ENCODE results near the gene SMYD3.
"Not testable (repeated sequence)": the region's sequence is repeated elsewhere in the genome, so short reads cannot be mapped to it uniquely, and the experiment has no call there.

The SMYD3 gene

DNA sequence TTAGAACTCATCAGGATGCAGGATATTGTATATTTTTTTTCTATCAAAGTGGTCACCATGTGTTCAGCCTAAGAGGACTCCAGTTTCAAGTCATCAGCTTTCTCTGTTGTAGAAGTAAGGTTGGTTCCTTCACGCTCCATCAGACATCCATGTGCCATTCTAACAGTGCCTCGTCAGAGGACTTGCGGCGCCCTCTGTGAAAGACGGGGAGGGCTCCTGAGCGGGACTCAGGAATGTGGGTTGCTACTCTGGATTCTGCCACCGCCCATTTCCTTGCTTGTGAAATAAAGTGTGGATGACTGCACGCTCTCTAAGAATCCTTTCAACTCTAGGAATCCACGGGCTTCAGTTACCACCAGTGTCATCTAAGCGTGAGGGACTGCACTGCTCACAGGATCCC is 758.8 kb downstream of the SMYD3 start:
- no peaks in the 10 kb centered on the region for H3K79me2 ChIP-seq (ENCODE audit: control insufficient read depth, insufficient read depth, low read length, unreplicated experiment)
- no peak overlapping the region for H3K27ac ChIP-seq (ENCODE audit: low read depth, low read length)
- H3K4me1 ChIP-seq (ENCODE audit: control insufficient read depth, insufficient read depth, low read length, unreplicated experiment): no peaks in the 10 kb centered on the region
- H3K4me3 ChIP-seq (ENCODE audit: low read depth, low read length): no peak overlapping the region
- no peak overlapping the region for H2AFZ ChIP-seq (ENCODE audit: low read length, unreplicated experiment)
- peaks cover 6% of the 10 kb centered on the region; the same call in 1 of the 2 replicates for H3K36me3 ChIP-seq (ENCODE audit: insufficient read depth, low read length)
- H3K27me3 ChIP-seq (ENCODE audit: insufficient read depth, low read length): no peaks in the 10 kb centered on the region

DNA sequence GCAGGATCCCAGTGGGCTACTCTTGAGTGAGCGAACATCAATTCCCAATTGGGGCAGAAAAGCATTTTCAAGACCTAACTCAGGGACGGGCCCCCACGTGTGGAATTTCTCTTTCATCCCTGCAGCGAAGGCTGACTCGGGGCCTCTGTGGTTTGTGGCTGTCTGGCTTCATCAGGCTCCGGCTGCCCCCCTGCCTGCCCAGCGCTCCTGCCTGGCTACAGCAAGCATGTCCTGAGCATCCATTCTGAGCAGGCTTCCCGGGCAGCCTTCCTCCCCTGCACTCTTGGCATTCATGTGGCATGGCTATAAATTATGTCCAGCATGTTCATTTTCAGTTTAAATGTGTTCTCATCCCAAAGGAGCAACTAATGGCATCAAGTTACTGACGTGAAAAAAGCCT is 764.2 kb downstream of the SMYD3 start:
- Histone ChIP-seq H3K27ac (ENCODE audit: low read depth, low read length) (no peak overlapping the region), H3K27me3 (ENCODE audit: insufficient read depth, low read length) (no peaks in the 10 kb centered on the region)

DNA sequence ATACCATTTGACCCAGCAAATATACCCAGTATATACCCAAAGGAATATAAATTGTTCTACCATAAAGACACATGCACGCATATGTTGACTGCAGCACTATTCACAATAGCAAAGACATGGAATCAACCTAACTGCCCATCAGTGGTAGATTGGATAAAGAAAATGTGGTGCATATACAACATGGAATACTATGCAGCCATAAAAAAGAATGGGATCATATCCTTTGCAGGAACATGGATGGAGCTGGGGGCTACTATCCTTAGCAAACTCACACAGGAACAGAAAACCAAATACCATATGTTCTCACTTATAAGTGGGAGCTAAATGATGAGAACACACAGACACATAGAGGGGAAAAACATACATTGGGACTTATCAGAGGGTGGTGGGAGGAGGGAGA is 766.7 kb downstream of the SMYD3 start:
- H3K4me1 ChIP-seq (ENCODE audit: control insufficient read depth, insufficient read depth, low read length, unreplicated experiment); H3K27ac ChIP-seq (ENCODE audit: low read depth, low read length); H3K27me3 ChIP-seq (ENCODE audit: insufficient read depth, low read length); H3K36me3 ChIP-seq (ENCODE audit: insufficient read depth, low read length); H3K4me3 ChIP-seq (ENCODE audit: low read depth, low read length); H3K79me2 ChIP-seq (ENCODE audit: control insufficient read depth, insufficient read depth, low read length, unreplicated experiment); H2AFZ ChIP-seq (ENCODE audit: low read length, unreplicated experiment): not testable (repeated sequence)

More for the DNA sequence above, 764.2 kb downstream of the SMYD3 start:
- Histone ChIP-seq H3K4me1 (ENCODE audit: control insufficient read depth, insufficient read depth, low read length, unreplicated experiment) (no peaks in the 10 kb centered on the region), H3K4me3 (ENCODE audit: low read depth, low read length) (no peak overlapping the region), H3K79me2 (ENCODE audit: control insufficient read depth, insufficient read depth, low read length, unreplicated experiment) (no peaks in the 10 kb centered on the region), H3K36me3 (ENCODE audit: insufficient read depth, low read length) (0 out of 2 replicates have a peak, but pooled peaks cover 2% of the 10 kb centered on the region), H2AFZ (ENCODE audit: low read length, unreplicated experiment) (no peak overlapping the region)

DNA sequence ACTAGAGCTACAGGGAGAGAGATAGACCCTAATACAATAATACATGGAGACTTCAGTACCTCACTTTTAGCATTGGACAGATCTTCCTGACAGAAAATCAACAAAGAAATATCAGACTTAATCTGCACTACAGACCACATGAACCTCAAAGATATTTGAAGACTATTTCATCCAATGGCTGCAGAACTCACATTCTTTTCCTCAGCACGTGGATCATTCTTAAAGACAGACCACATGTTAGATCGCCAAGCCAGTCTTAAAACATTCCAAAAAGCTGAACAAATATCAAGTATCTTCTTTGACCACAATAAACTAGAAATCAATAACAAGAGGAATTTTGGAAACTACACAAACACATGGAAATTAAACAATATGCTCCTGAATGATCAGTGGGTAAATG is 776.3 kb downstream of the SMYD3 start:
- no peaks in the 10 kb centered on the region for H3K27me3 ChIP-seq (ENCODE audit: insufficient read depth, low read length)
- no peaks in the 10 kb centered on the region for H3K36me3 ChIP-seq (ENCODE audit: insufficient read depth, low read length)
- no peak overlapping the region for H3K27ac ChIP-seq (ENCODE audit: low read depth, low read length)
- no peaks in the 10 kb centered on the region for H3K79me2 ChIP-seq (ENCODE audit: control insufficient read depth, insufficient read depth, low read length, unreplicated experiment)
- H2AFZ ChIP-seq (ENCODE audit: low read length, unreplicated experiment): no peak overlapping the region
- H3K4me3 ChIP-seq (ENCODE audit: low read depth, low read length): no peak overlapping the region
- no peaks in the 10 kb centered on the region for H3K4me1 ChIP-seq (ENCODE audit: control insufficient read depth, insufficient read depth, low read length, unreplicated experiment)

DNA sequence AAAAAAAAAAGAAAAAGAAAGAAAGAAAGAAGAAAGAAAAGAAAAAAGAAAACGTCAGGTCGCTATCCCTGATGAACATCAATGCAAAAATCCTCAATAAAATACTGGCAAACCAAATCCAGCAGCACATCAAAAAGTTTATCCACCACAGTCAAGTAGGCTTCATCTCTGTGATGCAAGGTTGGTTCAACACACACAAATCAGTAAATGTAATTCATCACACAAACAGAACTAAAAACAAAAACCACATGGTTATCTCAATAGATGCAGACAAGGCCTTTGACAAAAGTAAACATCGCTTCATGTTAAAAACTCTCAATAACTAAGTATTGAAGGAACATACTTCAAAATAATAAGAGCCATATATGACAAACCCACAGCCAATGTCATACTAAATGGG is 779.0 kb downstream of the SMYD3 start:
- H3K4me3 ChIP-seq (ENCODE audit: low read depth, low read length); H3K4me1 ChIP-seq (ENCODE audit: control insufficient read depth, insufficient read depth, low read length, unreplicated experiment); H3K79me2 ChIP-seq (ENCODE audit: control insufficient read depth, insufficient read depth, low read length, unreplicated experiment); H2AFZ ChIP-seq (ENCODE audit: low read length, unreplicated experiment); H3K27ac ChIP-seq (ENCODE audit: low read depth, low read length); H3K27me3 ChIP-seq (ENCODE audit: insufficient read depth, low read length); H3K36me3 ChIP-seq (ENCODE audit: insufficient read depth, low read length): not testable (repeated sequence)

DNA sequence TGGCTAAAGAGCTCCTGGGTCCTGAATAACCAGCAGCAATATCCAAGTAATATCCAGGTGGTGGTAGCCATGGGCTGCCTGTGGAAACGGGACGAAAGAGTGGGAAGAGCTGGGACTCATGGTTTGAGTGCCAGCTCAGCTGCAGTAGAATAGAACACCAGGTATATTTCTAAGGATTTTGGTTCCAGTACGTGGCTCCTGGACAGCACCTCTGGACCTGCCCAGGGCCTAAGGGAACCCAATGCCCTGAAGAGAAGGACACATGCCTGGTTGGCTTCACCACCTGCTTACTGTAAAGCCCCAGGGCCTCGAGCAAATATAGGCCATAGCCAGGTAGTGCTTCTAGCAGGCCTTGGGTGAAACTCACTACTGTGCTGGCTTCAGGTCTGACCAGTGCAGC is 785.6 kb downstream of the SMYD3 start:
- H3K79me2 ChIP-seq (ENCODE audit: control insufficient read depth, insufficient read depth, low read length, unreplicated experiment): no peaks in the 10 kb centered on the region
- H3K4me1 ChIP-seq (ENCODE audit: control insufficient read depth, insufficient read depth, low read length, unreplicated experiment): peaks cover under 1% of the 10 kb centered on the region
- H3K27ac ChIP-seq (ENCODE audit: low read depth, low read length): no peak overlapping the region
- H3K27me3 ChIP-seq (ENCODE audit: insufficient read depth, low read length): no peaks in the 10 kb centered on the region
- H2AFZ ChIP-seq (ENCODE audit: low read length, unreplicated experiment): no peak overlapping the region
- no peaks in the 10 kb centered on the region for H3K36me3 ChIP-seq (ENCODE audit: insufficient read depth, low read length)
- H3K4me3 ChIP-seq (ENCODE audit: low read depth, low read length): no peak overlapping the region

DNA sequence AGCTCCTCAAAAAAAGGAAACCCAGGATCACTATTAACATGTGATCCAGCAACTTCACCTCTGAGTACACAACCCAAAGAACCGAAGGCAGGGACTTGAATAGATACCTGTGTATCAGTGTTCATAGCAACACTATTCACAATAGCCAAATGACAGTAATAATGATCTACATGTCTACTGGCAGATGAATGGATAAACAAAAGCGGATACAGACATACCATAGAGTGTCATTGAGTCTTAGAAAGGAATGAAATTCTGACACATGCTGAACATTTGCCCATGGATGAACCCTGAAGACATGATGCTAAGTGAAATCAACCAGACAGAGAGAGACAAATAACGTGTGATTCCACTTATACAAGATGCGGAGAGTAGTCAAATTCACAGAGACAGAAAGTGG is 788.1 kb downstream of the SMYD3 start:
- peaks cover 13% of the 10 kb centered on the region for H3K4me1 ChIP-seq (ENCODE audit: control insufficient read depth, insufficient read depth, low read length, unreplicated experiment)
- H3K27me3 ChIP-seq (ENCODE audit: insufficient read depth, low read length): no peaks in the 10 kb centered on the region
- H3K27ac ChIP-seq (ENCODE audit: low read depth, low read length): no peak overlapping the region
- H3K4me3 ChIP-seq (ENCODE audit: low read depth, low read length): no peak overlapping the region
- H3K36me3 ChIP-seq (ENCODE audit: insufficient read depth, low read length): no peaks in the 10 kb centered on the region
- H3K79me2 ChIP-seq (ENCODE audit: control insufficient read depth, insufficient read depth, low read length, unreplicated experiment): no peaks in the 10 kb centered on the region
- no peak overlapping the region for H2AFZ ChIP-seq (ENCODE audit: low read length, unreplicated experiment)

DNA sequence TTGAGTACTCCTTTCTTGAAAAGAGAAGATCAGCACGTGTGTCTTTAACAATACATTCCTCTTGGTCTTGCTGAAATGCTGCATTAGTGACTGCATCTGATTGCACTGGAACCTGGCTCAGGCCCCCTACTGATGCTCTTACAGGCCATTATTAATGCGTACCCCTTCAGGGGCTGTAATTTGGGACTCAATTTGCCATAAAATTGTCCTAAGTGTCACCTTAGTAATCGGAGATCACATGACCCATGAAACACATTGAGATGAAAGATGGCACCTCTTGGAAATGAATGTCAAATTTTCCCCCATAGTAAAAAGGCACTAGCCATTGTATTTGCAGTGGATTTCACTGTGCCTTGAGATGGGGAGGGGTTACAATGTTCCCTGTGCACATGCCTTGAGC is 789.0 kb downstream of the SMYD3 start:
- H3K27me3 ChIP-seq (ENCODE audit: insufficient read depth, low read length): no peaks in the 10 kb centered on the region
- no peaks in the 10 kb centered on the region for H3K36me3 ChIP-seq (ENCODE audit: insufficient read depth, low read length)
- H2AFZ ChIP-seq (ENCODE audit: low read length, unreplicated experiment): no peak overlapping the region
- no peak overlapping the region for H3K4me3 ChIP-seq (ENCODE audit: low read depth, low read length)
- H3K4me1 ChIP-seq (ENCODE audit: control insufficient read depth, insufficient read depth, low read length, unreplicated experiment): peaks cover 13% of the 10 kb centered on the region
- H3K27ac ChIP-seq (ENCODE audit: low read depth, low read length): no peak overlapping the region
- H3K79me2 ChIP-seq (ENCODE audit: control insufficient read depth, insufficient read depth, low read length, unreplicated experiment): no peaks in the 10 kb centered on the region

DNA sequence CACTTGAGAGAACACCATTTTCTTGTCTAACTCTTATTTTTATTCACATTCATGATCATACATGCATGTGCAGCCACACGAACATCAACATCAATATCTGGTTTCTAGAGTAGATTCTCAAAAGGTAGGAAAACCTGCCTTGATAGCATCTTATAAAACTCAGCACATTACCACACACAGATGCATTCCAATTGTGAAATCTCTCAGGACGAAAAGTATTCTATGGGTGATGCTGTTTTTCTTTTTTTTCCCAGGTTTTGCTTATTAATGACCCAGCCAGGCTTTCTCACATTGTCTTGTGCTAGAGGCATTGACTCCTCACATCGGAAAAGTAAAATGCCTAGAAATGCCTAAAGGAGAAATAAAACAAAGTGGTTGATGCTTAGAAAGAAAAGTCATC is 789.5 kb downstream of the SMYD3 start:
- Histone ChIP-seq H3K27ac (ENCODE audit: low read depth, low read length) (no peak overlapping the region), H3K27me3 (ENCODE audit: insufficient read depth, low read length) (no peaks in the 10 kb centered on the region), H3K36me3 (ENCODE audit: insufficient read depth, low read length) (no peaks in the 10 kb centered on the region), H3K4me1 (ENCODE audit: control insufficient read depth, insufficient read depth, low read length, unreplicated experiment) (peaks cover 13% of the 10 kb centered on the region), H3K4me3 (ENCODE audit: low read depth, low read length) (no peak overlapping the region), H3K79me2 (ENCODE audit: control insufficient read depth, insufficient read depth, low read length, unreplicated experiment) (no peaks in the 10 kb centered on the region), H2AFZ (ENCODE audit: low read length, unreplicated experiment) (no peak overlapping the region)

DNA sequence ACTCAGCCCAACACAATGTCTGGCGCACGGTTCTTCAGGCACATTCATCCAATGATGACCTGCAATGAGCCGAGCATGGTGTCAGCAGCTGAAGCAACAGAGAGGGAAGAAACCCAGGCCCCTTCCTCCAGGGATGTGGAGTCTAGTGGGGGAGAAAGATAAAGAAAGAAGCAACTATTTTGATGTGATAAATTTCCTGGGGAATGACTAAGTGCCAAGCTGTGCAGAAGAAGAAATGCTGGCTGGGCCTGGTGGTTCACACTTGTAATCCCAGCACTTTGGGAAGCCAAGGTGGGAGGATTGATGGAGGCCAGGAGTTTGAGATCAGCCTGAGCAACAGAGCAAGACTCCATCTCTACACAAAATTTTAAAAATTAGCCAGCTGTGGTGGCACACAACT is 790.5 kb downstream of the SMYD3 start:
- H3K4me1 ChIP-seq (ENCODE audit: control insufficient read depth, insufficient read depth, low read length, unreplicated experiment): peaks cover 13% of the 10 kb centered on the region
- H3K27me3 ChIP-seq (ENCODE audit: insufficient read depth, low read length): no peaks in the 10 kb centered on the region
- H3K4me3 ChIP-seq (ENCODE audit: low read depth, low read length): no peak overlapping the region
- no peaks in the 10 kb centered on the region for H3K36me3 ChIP-seq (ENCODE audit: insufficient read depth, low read length)
- H2AFZ ChIP-seq (ENCODE audit: low read length, unreplicated experiment): no peak overlapping the region
- H3K79me2 ChIP-seq (ENCODE audit: control insufficient read depth, insufficient read depth, low read length, unreplicated experiment): no peaks in the 10 kb centered on the region
- no peak overlapping the region for H3K27ac ChIP-seq (ENCODE audit: low read depth, low read length)

DNA sequence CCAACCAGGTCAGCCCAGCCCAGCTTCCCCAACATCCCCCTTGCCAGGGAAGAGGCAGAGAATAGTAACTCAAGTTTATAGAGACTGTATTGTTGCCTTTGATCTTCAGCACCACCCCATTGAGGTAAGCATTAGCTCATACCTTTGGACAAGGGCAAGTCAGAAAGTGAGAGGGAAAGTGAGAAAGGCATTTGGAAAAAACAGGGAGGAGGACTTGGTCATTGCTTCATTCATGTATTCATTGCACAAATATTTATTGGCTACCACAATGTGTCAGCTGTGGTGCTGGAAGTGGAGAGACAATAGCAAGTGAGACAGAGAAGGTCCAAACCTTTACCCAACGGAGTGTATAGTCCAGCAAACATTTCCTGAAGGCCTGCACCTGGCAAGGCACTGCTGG is 791.1 kb downstream of the SMYD3 start:
- Histone ChIP-seq H3K79me2 (ENCODE audit: control insufficient read depth, insufficient read depth, low read length, unreplicated experiment) (no peaks in the 10 kb centered on the region), H3K27ac (ENCODE audit: low read depth, low read length) (peak overlapping the region; percentile 19; the same call in 1 of the 2 replicates), H2AFZ (ENCODE audit: low read length, unreplicated experiment) (no peak overlapping the region), H3K4me3 (ENCODE audit: low read depth, low read length) (no peak overlapping the region), H3K27me3 (ENCODE audit: insufficient read depth, low read length) (no peaks in the 10 kb centered on the region), H3K4me1 (ENCODE audit: control insufficient read depth, insufficient read depth, low read length, unreplicated experiment) (peaks cover 13% of the 10 kb centered on the region), H3K36me3 (ENCODE audit: insufficient read depth, low read length) (no peaks in the 10 kb centered on the region)
